GM19463 (cell line): ENCODE data around the gene TLCD3B.

Experiments
- ATAC-seq: cut with Tn5 transposase; IDR thresholded peaks from one replicate; pipeline ENCODE4 v1.9.1; 2021; ENCODE audit warnings: mild to moderate bottlenecking, moderate library complexity; ENCODE audit not compliant: unreplicated experiment

Gene TLCD3B

DNA sequence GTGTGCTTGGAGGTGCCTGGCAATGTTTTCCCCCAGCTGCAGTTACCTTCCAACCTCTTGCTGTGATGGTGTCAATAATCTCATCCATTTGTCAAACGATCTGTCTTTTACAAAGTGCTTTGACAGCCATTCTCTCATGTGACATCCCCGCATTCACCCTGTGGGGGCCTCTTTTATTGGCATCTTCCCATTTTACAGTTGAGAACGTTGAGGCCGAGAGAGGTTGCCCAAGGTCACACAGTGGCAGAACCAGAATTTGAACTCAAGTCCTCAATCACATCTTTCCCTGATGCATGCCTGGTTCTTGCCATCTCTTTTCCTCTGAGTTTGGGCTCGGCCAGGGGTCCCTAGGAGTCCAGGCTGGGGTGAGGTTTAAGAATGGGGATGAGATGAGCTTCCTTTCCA, 55.9 kb downstream of the TLCD3B start:
- no peak for ATAC-seq
